Cardiac muscle cell (in vitro differentiated cells and primary cell): ENCODE measurements around the gene TTC16. TPM values are rescaled to one million over a fixed set of nuclear protein-coding genes. Genes with fewer than 3 reads are reported as not detected.

Source experiments
- DNase-seq, 2 donors: peaks; one replicate each; pipeline versions ENCODE4 v3.0.0 to v3.0.0-alpha.2; 2010 to 2017; ENCODE audit warnings: low read depth in 1 of 2, low spot score in 1 of 2
- H3K27ac ChIP-seq: fragments of 200-600 bp; sonication (generic); 2 replicates; pipeline ENCODE4 v1.5.1; 2016
- H3K27me3 ChIP-seq: fragments of 200-600 bp; sonication (generic); 2 replicates; pipeline ENCODE4 v1.6.0; 2016; ENCODE audit warnings: control low read depth
- H3K36me3 ChIP-seq: fragments of 200-600 bp; sonication (generic); 2 replicates; pipeline ENCODE4 v1.5.1; 2016; ENCODE audit warnings: control low read depth
- H3K4me1 ChIP-seq: fragments of 200-600 bp; sonication (generic); 2 replicates; pipeline ENCODE4 v1.8.1; 2017; ENCODE audit warnings: low read depth, mild to moderate bottlenecking, mixed run types
- H3K4me3 ChIP-seq: fragments of 200-600 bp; sonication (generic); 2 replicates; pipeline ENCODE4 v1.5.1; 2016; ENCODE audit warnings: mild to moderate bottlenecking
- H3K9me3 ChIP-seq: fragments of 200-600 bp; sonication (generic); 2 replicates; pipeline ENCODE4 v1.5.1; 2017; ENCODE audit warnings: low read depth, mild to moderate bottlenecking, control low read depth
- CTCF ChIP-seq: IDR thresholded peaks from 2 replicates; pipeline ENCODE4 v1.5.1; 2012; ENCODE audit warnings: low read depth, mild to moderate bottlenecking, low read length
- polyA plus RNA-seq: library from polyadenylated mRNA; unstranded; fragments of >200 nt; fragmentation: Nextera tagmentation; extraction: Ambion mirVana; gene quantifications from 2 replicates; pipeline ENCODE4 v1.2.1, GENCODE V29; 2016
- total RNA-seq: library from RNA; depleted of rRNA; stranded (reverse); fragments of >200 nt; gene quantifications from 2 replicates; pipeline ENCODE4 v1.2.3, GENCODE V29; 2016

The TTC16 gene
- total and polyA plus RNA-seq, 2 experiments from 2014 or later = 0.06 TPM; not detected in 1

GRCh38 chr9:127735530-127736185 lies 19.8 kb downstream of the TTC16 start:
- peak in 1 of 2 donors; percentile 24 for DNase-seq
- H3K27me3 ChIP-seq = no peaks in the 10 kb centered on the region
- no peaks in the 10 kb centered on the region for H3K36me3 ChIP-seq
- H3K27ac ChIP-seq = no peak overlapping the region
- H3K9me3 ChIP-seq = no peaks in the 10 kb centered on the region
- TF ChIP-seq CTCF = no peak
- H3K4me1 ChIP-seq = peaks cover 9% of the 10 kb centered on the region
- H3K4me3 ChIP-seq = no peak overlapping the region

GRCh38 chr9:127738666-127739065 lies 22.8 kb downstream of the TTC16 start:
- no peak for TF ChIP-seq CTCF
- H3K36me3 ChIP-seq = no peaks in the 10 kb centered on the region

GRCh38 chr9:127739614-127740330 lies 23.9 kb downstream of the TTC16 start:
- TF ChIP-seq CTCF = no peak
- Histone ChIP-seq H3K27me3 (no peaks in the 10 kb centered on the region), H3K36me3 (no peaks in the 10 kb centered on the region), H3K27ac (peak overlapping the region; percentile 62), H3K9me3 (no peaks in the 10 kb centered on the region), H3K4me1 (peaks cover 13% of the 10 kb centered on the region), H3K4me3 (no peak overlapping the region)
- peak; percentile 19 to 60 for DNase-seq

More at GRCh38 chr9:127738666-127739065, 22.8 kb downstream of the TTC16 start:
- no peaks in the 10 kb centered on the region for H3K27me3 ChIP-seq
- no peak for DNase-seq
- H3K4me1 ChIP-seq = peaks cover 13% of the 10 kb centered on the region
- H3K4me3 ChIP-seq = no peak overlapping the region
- H3K9me3 ChIP-seq = no peaks in the 10 kb centered on the region
- no peak overlapping the region for H3K27ac ChIP-seq

- Histone ChIP-seq H3K9me3 (no peaks in the 10 kb centered on the region), H3K27me3 (no peaks in the 10 kb centered on the region), H3K4me3 (peak overlapping the region; percentile 38), H3K36me3 (no peaks in the 10 kb centered on the region), H3K4me1 (peaks cover 13% of the 10 kb centered on the region), H3K27ac (peak overlapping the region; percentile 61)
- TF ChIP-seq CTCF = no peak
- DNase-seq = peak in 1 of 2 donors; percentile 96
Observed at GRCh38 chr9:127741831-127742434, 26.1 kb downstream of the TTC16 start.

GRCh38 chr9:127742435-127743088 lies 26.7 kb downstream of the TTC16 start:
- H3K27ac ChIP-seq = peak overlapping the region; percentile 61
- H3K27me3 ChIP-seq = peaks cover under 1% of the 10 kb centered on the region
- peaks cover 13% of the 10 kb centered on the region for H3K4me1 ChIP-seq
- peak overlapping the region; percentile 38 for H3K4me3 ChIP-seq
- H3K36me3 ChIP-seq = no peaks in the 10 kb centered on the region
- TF ChIP-seq CTCF = no peak
- H3K9me3 ChIP-seq = no peaks in the 10 kb centered on the region
- peak; percentile 14 to 90 for DNase-seq
